Chondrocyte (in vitro differentiated cells): ENCODE measurements around the gene ICOS. TPM values are rescaled to one million over a fixed set of nuclear protein-coding genes. Genes with fewer than 3 reads are reported as not detected.

ENCODE experiments used
- DNase-seq: peaks from one replicate; pipeline ENCODE4 v3.0.0; 2021; ENCODE audit warnings: mixed read lengths, low spot score
- H3K27ac Mint-ChIP-seq: one replicate; pipeline ENCODE4 v1.8.0; 2021; ENCODE audit warnings: mild to moderate bottlenecking, moderate library complexity, mixed read lengths; ENCODE audit not compliant: unreplicated experiment
- H3K27me3 Mint-ChIP-seq: 2 replicates; pipeline ENCODE4 v1.8.0; 2021; ENCODE audit warnings: low read depth, mixed read lengths
- H3K36me3 Mint-ChIP-seq: 2 replicates; pipeline ENCODE4 v1.8.0; 2021; ENCODE audit warnings: low read depth, mixed read lengths
- H3K4me1 Mint-ChIP-seq: 2 replicates; pipeline ENCODE4 v1.8.0; 2021; ENCODE audit warnings: low read depth, mild to moderate bottlenecking, mixed read lengths
- H3K4me3 Mint-ChIP-seq: one replicate; pipeline ENCODE4 v1.8.0; 2021; ENCODE audit warnings: mild to moderate bottlenecking, moderate library complexity, mixed read lengths; ENCODE audit not compliant: unreplicated experiment
- H3K9me3 Mint-ChIP-seq: 2 replicates; pipeline ENCODE4 v1.8.0; 2021; ENCODE audit warnings: low read depth, mixed read lengths
- CTCF ChIP-seq: fragments of 200-600 bp; sonication (generic); IDR thresholded peaks from 2 replicates; pipeline ENCODE4 v1.5.0; 2021; ENCODE audit warnings: antibody characterized with exemption, mild to moderate bottlenecking, moderate library complexity
- total RNA-seq: library from RNA; stranded (reverse); gene quantifications from 3 replicates; pipeline ENCODE4 v1.2.1, GENCODE V29; 2021

Gene ICOS
- total RNA-seq, 1 donor from 2014 or later = not detected

GRCh38 chr2:203992509-203992908 is 55.9 kb downstream of the ICOS start:
- no peak overlapping the region for H3K4me3 Mint-ChIP-seq
- no peaks in the 10 kb centered on the region for H3K9me3 Mint-ChIP-seq
- H3K4me1 Mint-ChIP-seq = peaks cover 3% of the 10 kb centered on the region
- no peak overlapping the region for H3K27ac Mint-ChIP-seq
- peaks cover 2% of the 10 kb centered on the region for H3K27me3 Mint-ChIP-seq
- no peak for DNase-seq
- no peaks in the 10 kb centered on the region for H3K36me3 Mint-ChIP-seq
- no peak for TF ChIP-seq CTCF

DNA sequence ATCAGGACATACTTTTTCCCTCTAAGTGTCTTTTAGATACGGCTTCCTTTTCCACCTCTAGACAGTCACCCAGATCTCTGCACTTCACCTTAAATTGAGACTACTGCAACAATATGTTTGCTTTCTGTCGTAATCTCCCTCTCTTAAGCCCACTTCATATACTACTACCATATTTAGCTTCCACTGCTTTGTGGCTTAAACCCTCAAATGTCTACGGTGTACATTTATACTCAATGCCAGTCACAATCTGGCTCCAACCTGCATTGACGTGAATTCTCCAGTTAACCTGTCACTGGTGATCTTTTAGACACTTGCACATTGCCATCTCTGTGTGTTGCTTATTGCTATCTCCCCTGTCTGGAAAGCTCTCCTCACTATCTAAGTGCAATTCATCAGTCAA is 56.4 kb downstream of the ICOS start:
- H3K27me3 Mint-ChIP-seq = peaks cover 2% of the 10 kb centered on the region
- DNase-seq = no peak
- no peaks in the 10 kb centered on the region for H3K36me3 Mint-ChIP-seq
- no peak overlapping the region for H3K27ac Mint-ChIP-seq
- H3K9me3 Mint-ChIP-seq = no peaks in the 10 kb centered on the region
- no peak overlapping the region for H3K4me3 Mint-ChIP-seq
- no peak for TF ChIP-seq CTCF
- peaks cover 4% of the 10 kb centered on the region for H3K4me1 Mint-ChIP-seq

GRCh38 chr2:203993560-203993959 is 57.0 kb downstream of the ICOS start:
- DNase-seq = no peak
- TF ChIP-seq CTCF = no peak
- Mint-ChIP-seq H3K4me1 (peaks cover 9% of the 10 kb centered on the region), H3K27me3 (peaks cover 1% of the 10 kb centered on the region), H3K9me3 (no peaks in the 10 kb centered on the region), H3K4me3 (no peak overlapping the region), H3K36me3 (no peaks in the 10 kb centered on the region), H3K27ac (no peak overlapping the region)

DNA sequence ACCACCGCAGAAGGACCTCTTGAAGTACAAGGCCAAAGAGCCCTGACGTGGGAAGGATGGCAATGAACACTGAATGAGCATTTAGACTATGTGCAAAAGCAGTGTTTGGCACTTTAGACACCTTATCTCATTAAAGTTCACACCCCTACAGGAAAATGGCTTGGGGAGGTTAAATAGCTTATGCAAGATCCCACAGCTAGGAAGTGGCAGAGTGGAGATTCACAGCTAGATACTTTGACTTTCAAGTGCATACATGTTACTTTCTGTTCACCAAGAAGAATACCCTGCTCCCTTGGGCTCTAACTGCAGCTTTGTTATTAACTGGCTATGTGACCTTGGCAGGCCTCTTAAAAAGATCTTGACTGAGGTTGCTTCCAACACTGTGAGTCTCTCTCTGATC is 58.2 kb downstream of the ICOS start:
- TF ChIP-seq CTCF = no peak
- DNase-seq = no peak
- H3K27me3 Mint-ChIP-seq = peaks cover 1% of the 10 kb centered on the region
- H3K4me1 Mint-ChIP-seq = peaks cover 17% of the 10 kb centered on the region
- no peak overlapping the region for H3K27ac Mint-ChIP-seq
- no peaks in the 10 kb centered on the region for H3K9me3 Mint-ChIP-seq
- H3K36me3 Mint-ChIP-seq = no peaks in the 10 kb centered on the region
- H3K4me3 Mint-ChIP-seq = no peak overlapping the region

DNA sequence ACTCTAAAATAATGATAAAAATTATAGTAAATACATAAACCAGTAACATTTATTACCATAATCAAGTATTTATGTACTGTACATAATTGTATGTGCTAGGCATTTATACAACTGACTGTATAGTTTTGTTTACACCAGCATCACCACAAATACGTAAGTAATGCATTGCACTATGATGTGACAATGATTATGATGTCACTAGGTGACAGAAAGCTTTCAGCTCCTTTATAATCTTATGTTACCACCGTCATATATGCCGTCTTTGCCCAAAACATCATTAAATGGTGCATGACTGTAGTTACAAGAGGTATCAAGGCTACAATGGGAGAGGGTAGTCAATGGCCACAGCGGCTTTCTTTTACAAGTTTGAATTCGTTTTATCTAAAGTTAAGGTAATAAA is 60.1 kb downstream of the ICOS start:
- Mint-ChIP-seq H3K9me3 (peaks cover under 1% of the 10 kb centered on the region), H3K27me3 (peaks cover 3% of the 10 kb centered on the region), H3K4me1 (peaks cover 17% of the 10 kb centered on the region), H3K4me3 (no peak overlapping the region), H3K36me3 (no peaks in the 10 kb centered on the region), H3K27ac (no peak overlapping the region)
- TF ChIP-seq CTCF = no peak
- no peak for DNase-seq
